ENCODE results near the gene ABCA1.

- TF ChIP-seq POLR2AphosphoS5 (IDR thresholded peaks at IDR 0.05; ENCODE audit: insufficient read depth in 1 of 2, low read depth in 1 of 2) (no peak), POLR2A (IDR thresholded peaks at IDR 0.05) (no peak), CTCF (IDR thresholded peaks at IDR 0.05) (no peak)
Measured at GRCh38 chr9:104858271-104858670, 69.7 kb downstream of the ABCA1 start.

All from vagina (tissue), 2 donors.